Esophagus muscularis mucosa (tissue), 4 donors: ENCODE results near the gene C1QTNF1. TPM values are rescaled to one million over a fixed set of nuclear protein-coding genes. Genes with fewer than 3 reads are reported as not detected.

Source experiments
- DNase-seq: peaks from one replicate; pipeline ENCODE4 v3.0.0-alpha.2; 2017; ENCODE audit errors: extremely low spot score
- H3K27ac ChIP-seq, 4 donors: fragments of 200-600 bp; sonication (generic); replicated peaks in 1 of 4; 1 replicate in 3 of 4; 2 replicates in 1 of 4; pipeline ENCODE4 v1.5.1; 2016 to 2019; ENCODE audit warnings: mild to moderate bottlenecking in 1 of 4
- H3K27me3 ChIP-seq, 4 donors: fragments of 200-600 bp; sonication (generic); one replicate each; pipeline versions ENCODE4 v1.5.1 to v1.6.0; 2016 to 2019
- H3K36me3 ChIP-seq, 4 donors: fragments of 200-600 bp; sonication (generic); one replicate each; pipeline ENCODE4 v1.5.1; 2016 to 2019
- H3K4me1 ChIP-seq, 4 donors: fragments of 200-600 bp; sonication (generic); one replicate each; pipeline ENCODE4 v1.5.1; 2016 to 2019
- H3K4me3 ChIP-seq, 4 donors: fragments of 200-600 bp; sonication (generic); 1 replicate in 2 of 4; 2 replicates in 2 of 4; pipeline ENCODE4 v1.5.1; 2016 to 2019; ENCODE audit warnings: mild to moderate bottlenecking in 4 of 4, moderate library complexity in 1 of 4
- H3K9me3 ChIP-seq, 4 donors: fragments of 200-600 bp; sonication (generic); 1 replicate in 3 of 4; 2 replicates in 1 of 4; pipeline ENCODE4 v1.5.1; 2016 to 2019
- CTCF ChIP-seq, 3 experiments: fragments of 200-600 bp in 2 of 3; fragments of 450-650 bp in 1 of 3; sonication (generic) in 2 of 3; IDR thresholded peaks; one replicate each; pipeline ENCODE4 v1.5.1; 2017 to 2019; ENCODE audit warnings: antibody characterized with exemption in 3 of 3, mild to moderate bottlenecking in 2 of 3, moderate library complexity in 1 of 3
- EP300 ChIP-seq: sonication (generic); formaldehyde crosslinking; IDR thresholded peaks from one replicate; pipeline ENCODE4 v1.6.1; 2017; ENCODE audit warnings: antibody characterized with exemption
- POLR2A ChIP-seq: fragments of 450-650 bp; IDR thresholded peaks from one replicate; pipeline ENCODE4 v1.6.1; 2017; ENCODE audit warnings: antibody characterized with exemption, moderate library complexity, mild to moderate bottlenecking, low read depth
- POLR2AphosphoS5 ChIP-seq, 2 donors: sonication (generic); formaldehyde crosslinking; IDR thresholded peaks; one replicate each; pipeline ENCODE4 v1.6.1; 2017; ENCODE audit warnings: antibody characterized with exemption in 2 of 2
- WGBS: methylation state at CpG from one replicate; pipeline ENCODE4 v1.1.5; 2018; 5-methylcytosine and 5-hydroxymethylcytosine counted together
- intact Hi-C: fragments of 100-400 bp; cut with DNase I; formaldehyde crosslinking; loops from one replicate; pipeline ENCODE4 v1.15.1; 2023
- total RNA-seq, 4 donors: library from RNA; depleted of rRNA; stranded (reverse); fragments of >200 nt; gene quantifications; one replicate each; pipeline versions ENCODE4 v1.1.0 to v1.2.1, GENCODE V29; 2016

Gene C1QTNF1
- total RNA-seq, 4 donors from 2014 or later = 31.1 to 115 (median 70.4) TPM

GRCh38 chr17:78977997-78978973 lies 45.7 kb upstream of the C1QTNF1 start:
- H3K4me3 ChIP-seq = peak overlapping the region in 3 of 4 donors; percentile 7 to 46 (median 21)
- 79% methylated on average over 15 of the region's 21 CpGs for WGBS
- H3K27ac ChIP-seq = peak overlapping the region in 3 of 4 donors; percentile 30 to 82 (median 69)
- H3K27me3 ChIP-seq = no peaks in the 10 kb centered on the region
- H3K4me1 ChIP-seq = peaks cover 55 to 70% (median 67%) of the 10 kb centered on the region in 4 donors
- intact Hi-C loops = no loop called here
- H3K36me3 ChIP-seq = peaks cover 0 to 8% (median 3%) of the 10 kb centered on the region in 4 donors
- no peak for DNase-seq
- H3K9me3 ChIP-seq = no peaks in the 10 kb centered on the region
- TF ChIP-seq POLR2A = no peak
- TF ChIP-seq CTCF (IDR thresholded peaks at IDR 0.05) = no peak
- TF ChIP-seq EP300 = no peak
- TF ChIP-seq POLR2AphosphoS5 (IDR thresholded peaks at IDR 0.05) = no peak

GRCh38 chr17:78979780-78980623 lies 44.0 kb upstream of the C1QTNF1 start, which contains the start of gene LGALS3BP:
Gene LGALS3BP, minus strand, starts transcription at chr17:78979923. Its CDS starts 2,732 bp downstream, at chr17:78977191.
- 41% methylated on average over 10 of the region's 16 CpGs for WGBS
- Histone ChIP-seq H3K4me1 (peaks cover 49 to 55% (median 54%) of the 10 kb centered on the region in 4 donors), H3K36me3 (peaks cover 0 to 6% (median 0%) of the 10 kb centered on the region in 4 donors)

GRCh38 chr17:78980624-78980972 lies 43.4 kb upstream of the C1QTNF1 start:
- Histone ChIP-seq H3K4me1 (peaks cover 45 to 51% (median 48%) of the 10 kb centered on the region in 4 donors), H3K4me3 (no peak overlapping the region)
- intact Hi-C loops = no loop called here

More at GRCh38 chr17:78979780-78980623, 44.0 kb upstream of the C1QTNF1 start, which contains the start of gene LGALS3BP:
- Histone ChIP-seq H3K27me3 (no peaks in the 10 kb centered on the region), H3K4me3 (peak within 1 kb of the TSS; percentile 46 to 51 (median 48)), H3K27ac (peak within 1 kb of the TSS; percentile 8 to 69 (median 67)), H3K9me3 (no peaks in the 10 kb centered on the region)
- DNase-seq = no peak
- no peak for TF ChIP-seq CTCF (IDR thresholded peaks at IDR 0.05)
- no peak for TF ChIP-seq EP300
- TF ChIP-seq POLR2AphosphoS5 (IDR thresholded peaks at IDR 0.05) = peak; percentile 50 to 68
- TF ChIP-seq POLR2A = no peak
- intact Hi-C loops = no loop called here

More at GRCh38 chr17:78980624-78980972, 43.4 kb upstream of the C1QTNF1 start:
- TF ChIP-seq POLR2A = no peak
- no peak for TF ChIP-seq POLR2AphosphoS5 (IDR thresholded peaks at IDR 0.05)
- no peak for TF ChIP-seq CTCF (IDR thresholded peaks at IDR 0.05)
- no peak for TF ChIP-seq EP300
- 69% methylated on average over 4 of the region's 8 CpGs for WGBS
- Histone ChIP-seq H3K9me3 (no peaks in the 10 kb centered on the region), H3K27ac (peak overlapping the region in 3 of 4 donors; percentile 49 to 68 (median 66)), H3K27me3 (no peaks in the 10 kb centered on the region), H3K36me3 (peaks cover 0 to 6% (median 0%) of the 10 kb centered on the region in 4 donors)
- DNase-seq = no peak
